ENCODE measurements around the gene LRIT2.

The LRIT2 gene

DNA sequence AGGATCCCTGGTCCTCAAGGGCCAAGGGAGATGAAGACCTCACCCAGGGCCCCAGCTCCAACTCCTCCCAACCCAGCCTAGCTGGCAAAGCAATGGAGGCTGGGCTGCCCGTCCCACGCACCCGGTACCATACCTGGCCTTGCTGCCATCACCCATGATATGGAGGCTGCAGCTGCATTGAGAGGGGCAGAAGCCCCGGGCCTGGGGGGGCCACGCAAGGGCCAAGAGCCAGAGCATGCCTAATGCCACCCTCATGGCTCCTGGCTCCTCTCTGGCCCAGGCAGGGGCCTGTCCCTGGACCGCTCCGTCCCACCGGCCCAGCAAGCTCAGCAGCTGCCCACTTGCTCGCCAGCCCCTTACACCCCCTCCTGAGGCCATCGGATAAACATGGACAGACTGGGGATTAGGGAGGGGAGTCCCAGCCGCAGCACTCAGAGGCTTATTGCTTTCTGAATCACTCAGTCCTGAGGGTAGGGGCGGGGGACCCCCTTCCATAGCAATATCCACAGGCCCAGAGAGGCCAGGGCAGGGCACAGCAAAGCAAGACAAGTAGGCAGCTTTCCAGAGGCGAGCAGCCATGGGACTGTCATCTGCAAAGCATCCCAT lies 15.9 kb upstream of the LRIT2 start, which contains the start of gene LRIT1:
TSS of gene LRIT1 (minus strand) at position 362 of the 606 bp plus-strand sequence. CDS start at position 255, 107 bp downstream.
- ATAC-seq, result no peak
- DNase-seq, result no peak

DNA sequence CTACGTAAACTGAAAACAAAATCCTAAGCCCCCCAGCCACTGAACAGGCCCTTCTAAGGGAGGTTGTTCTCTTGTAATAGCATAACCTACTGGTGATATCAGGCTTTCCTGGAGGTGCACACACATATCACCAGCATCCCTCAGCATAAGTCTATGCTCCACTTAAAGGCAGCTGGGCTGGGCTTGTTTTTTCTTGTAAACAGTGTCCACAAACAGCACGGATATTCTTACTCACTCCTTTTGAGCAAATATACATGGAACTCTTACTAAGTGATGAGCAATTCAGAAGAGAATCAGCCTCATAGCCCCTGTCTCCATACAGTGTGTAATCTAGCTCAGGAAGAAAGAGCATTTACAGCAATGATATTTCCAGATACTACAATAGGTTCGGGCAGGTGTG lies 13.6 kb upstream of the LRIT2 start:
- ATAC-seq, result no peak
- DNase-seq, result no peak

DNA sequence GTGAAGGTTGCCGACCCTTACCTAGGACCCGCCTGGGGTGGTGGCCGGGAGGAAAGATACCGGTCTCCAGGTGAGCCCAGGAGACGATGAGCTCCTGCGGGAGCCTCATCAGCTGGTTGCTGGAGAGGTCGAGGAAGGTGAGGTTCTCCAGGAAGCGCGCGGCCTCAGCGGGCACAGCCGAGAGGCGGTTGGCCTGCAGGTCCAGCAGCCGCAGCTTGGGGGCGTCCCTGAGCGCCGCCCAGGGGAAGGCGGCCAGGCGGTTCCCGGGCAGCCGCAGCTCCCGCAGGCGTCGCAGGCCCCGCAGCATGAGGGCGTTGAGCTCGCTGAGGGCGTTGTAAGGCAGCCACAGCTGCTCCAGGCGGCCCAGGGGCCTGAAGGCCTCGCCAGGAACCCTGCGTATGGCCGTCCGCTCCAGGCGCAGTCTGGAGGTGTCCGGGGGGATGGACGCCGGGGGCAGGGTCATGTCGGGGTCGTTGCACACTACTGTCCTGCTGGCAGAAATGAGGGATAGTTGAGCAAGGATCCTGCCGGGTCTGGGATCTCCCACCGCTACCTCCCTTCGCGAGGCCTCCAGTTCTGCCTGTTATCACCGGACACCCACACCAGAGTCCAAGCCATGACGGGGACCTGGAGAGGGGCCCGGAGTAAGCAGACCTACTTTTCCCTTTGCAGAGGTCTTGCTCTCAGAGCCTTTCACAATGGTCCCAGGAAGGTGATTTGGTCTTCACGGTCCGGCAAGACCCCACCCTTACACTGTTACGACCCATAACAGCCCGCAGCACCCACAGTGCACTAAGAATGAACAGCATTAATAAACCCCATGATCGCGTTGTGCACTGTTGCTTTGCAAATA lies 12.1 kb upstream of the LRIT2 start:
- ATAC-seq, result no peak
- peak; percentile 12 for DNase-seq

DNA sequence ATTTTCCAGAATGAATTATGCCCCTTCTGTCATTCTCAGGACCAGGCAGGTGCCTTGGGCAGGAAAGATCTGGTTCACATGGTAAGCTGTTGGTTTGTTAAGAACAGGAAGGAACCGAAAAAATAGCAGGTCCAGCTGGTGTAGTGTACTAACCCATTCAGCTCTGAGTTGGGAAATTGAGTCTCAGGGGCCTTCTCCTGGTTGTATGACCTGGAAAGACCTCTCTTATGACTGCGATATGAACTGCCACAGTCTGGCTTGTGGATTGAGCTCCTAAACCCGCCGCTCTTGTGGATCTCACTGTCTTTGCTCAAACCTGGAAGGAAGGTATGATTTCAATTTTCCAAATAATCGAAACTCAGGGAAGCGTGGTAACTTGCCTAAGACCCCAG lies 11.5 kb upstream of the LRIT2 start:
- DNase-seq, result no peak

DNA sequence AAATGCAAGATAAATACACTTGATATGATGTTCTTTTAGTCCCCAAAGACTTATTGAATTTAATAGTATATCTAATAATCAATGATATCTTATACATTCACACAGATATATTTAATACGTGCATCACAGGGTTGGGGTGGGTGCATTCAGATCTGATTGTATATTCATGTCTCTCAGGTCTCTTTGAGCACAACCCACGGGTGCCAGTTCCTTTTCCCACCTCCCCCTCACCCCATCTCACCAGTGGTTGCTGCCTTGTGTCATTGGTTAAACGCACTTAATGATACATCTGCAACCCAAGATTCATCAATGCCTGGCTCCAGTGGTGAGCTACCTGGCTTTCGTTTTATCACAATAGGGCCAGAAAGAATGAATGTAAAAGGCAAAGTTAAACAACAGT lies 9.8 kb upstream of the LRIT2 start:
- DNase-seq (no peak), ATAC-seq (no peak)

More for the DNA sequence above, 11.5 kb upstream of the LRIT2 start:
- no peak for ATAC-seq

DNA sequence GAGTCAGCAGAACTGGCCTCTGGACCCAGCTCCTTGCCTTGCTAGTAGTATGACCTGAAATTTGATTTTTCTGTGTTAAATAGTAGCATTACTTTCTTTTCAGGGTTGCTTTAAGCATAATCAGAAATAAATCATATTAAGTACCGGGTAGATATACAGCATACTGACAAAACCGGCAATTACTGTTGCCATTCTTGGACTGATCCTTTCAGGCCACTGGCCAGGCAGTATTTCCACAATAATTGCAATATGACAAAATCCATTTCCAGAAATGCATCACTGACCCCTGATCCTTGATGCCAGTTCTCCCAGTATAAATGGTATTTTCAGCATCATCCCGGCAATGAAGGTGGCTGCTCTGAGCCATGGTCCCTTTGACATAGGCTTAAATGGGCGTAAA lies 9.1 kb upstream of the LRIT2 start:
- ATAC-seq (no peak), DNase-seq (no peak)

DNA sequence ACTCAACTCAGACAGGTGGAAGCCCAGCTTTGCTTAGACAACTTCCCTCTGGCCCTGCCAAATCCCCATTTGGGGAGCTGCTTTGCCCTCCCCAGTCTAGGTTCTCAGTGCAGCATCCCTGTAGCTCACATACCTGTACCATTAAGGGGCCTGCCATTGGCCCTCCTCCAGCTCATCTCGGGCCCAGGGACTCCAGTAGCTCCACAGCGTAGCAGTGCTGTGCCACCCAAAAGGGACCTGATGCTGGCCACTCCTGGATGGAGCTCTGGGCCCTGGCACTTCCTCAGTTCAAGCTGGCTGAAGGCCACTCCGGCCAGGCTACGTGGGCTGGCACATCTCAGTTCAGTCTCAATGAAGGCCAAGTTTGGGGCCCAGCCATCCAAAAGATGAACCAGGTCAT lies 8.6 kb upstream of the LRIT2 start:
- DNase-seq, result no peak
- no peak for ATAC-seq

DNA sequence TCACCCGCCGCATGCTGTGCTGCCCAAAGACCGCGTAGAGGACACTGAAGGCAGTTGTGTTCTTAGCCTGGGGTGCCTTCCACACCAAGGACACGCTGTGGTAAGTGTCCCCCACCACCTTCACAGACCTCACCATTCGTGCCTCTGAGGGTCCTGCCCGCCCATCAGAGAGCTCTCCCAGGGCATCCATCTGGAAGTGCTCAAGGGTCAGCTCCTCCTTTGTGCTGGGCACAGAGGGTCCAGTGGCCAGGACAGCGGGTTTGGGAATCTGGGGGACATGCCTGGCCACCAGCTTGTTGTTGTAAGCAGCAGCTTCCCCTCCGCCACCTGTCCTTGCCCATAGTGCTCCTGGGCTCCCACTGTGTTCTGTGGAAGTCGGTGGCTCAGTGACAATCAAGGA lies 7.0 kb upstream of the LRIT2 start:
- no peak for DNase-seq
- no peak for ATAC-seq

DNA sequence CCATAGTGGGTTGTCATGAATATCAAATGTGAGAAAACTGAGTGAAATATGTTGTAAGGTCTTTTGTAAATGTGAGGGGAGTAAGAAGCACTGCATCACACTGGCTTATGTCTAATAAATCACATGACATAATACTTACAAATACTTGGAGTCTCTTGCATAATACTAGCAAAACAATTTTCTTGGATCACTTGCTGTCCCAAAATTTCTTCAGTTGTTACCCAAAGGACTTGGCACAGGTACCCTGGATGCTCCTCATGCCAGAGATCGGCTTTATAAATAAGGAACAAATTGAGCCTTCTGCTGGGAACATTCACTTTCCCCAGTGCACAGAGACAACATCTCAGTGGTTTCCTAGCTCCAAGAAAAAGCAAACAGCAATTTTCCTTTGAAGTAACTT lies 5.0 kb upstream of the LRIT2 start:
- DNase-seq, result no peak
- no peak for ATAC-seq

DNA sequence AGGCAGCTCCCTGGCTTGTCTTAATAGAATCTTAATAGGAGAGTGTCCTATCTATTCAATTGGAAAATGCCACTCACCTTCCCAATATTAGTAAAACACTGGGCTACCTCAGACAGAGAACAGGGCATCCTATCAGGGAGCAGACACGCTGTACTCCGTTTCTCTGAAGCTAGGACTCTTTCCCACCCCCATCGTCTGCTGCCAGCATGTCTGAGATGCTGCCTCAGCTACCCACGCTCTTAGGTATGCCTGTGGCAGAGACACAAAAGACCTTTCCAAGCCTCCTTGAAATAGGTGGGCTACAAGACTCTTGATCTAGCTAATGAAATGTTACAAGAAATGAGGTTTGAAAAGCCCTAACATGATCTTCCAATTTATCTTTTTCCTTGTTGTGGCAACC lies 2.5 kb upstream of the LRIT2 start:
- ATAC-seq, result no peak
- no peak for DNase-seq

DNA sequence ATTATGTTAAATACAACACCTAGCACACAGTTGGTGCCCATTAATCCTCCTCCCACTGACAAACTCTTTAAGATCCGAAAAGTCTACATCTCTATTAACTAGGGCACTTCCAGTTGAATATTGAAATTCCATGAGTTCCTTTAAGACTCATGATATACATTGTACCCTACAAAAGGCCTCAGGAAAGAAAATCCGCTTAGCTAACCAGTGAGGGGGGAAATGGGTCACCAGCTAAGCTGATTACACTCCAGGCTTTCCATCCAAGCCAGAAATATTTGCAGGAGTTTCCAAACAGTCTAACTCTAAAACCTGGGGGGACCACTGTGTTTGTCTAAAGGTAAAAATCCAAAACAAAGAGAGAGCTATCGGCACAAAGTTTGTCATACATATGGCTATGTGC lies 1.3 kb upstream of the LRIT2 start:
- ATAC-seq, result no peak

DNA sequence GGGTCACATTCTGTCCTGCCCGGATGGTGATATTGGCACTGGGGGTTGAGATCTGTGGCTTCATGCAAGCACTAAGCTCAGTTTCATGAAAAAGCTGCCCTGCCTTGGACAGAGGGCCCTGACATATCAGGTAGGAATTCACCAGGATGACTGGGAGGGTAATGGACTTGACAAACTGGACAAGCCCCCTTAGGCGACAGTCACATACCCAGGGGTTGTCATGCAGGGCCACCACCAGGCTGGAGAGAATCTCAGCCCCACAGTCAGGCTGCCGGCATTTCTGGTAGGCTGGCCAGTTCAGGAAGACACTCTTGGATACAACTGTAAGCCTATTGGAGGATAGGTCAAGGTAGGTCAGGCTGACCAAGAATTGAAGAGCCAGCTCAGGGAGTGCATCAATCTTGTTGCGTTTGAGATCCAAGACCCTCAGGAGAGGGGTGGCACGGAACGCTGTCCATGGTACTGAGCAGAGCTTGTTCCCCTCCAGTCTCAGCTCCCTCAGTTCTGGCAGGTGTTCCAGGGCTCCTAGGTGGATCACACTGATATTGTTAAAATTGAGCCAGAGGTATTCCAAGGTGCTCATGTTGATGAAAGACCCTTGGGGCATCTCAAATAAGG lies 824 bp downstream of the LRIT2 start:
- DNase-seq (no peak), ATAC-seq (no peak)

More for the DNA sequence above, 1.3 kb upstream of the LRIT2 start:
- no peak for DNase-seq

DNA sequence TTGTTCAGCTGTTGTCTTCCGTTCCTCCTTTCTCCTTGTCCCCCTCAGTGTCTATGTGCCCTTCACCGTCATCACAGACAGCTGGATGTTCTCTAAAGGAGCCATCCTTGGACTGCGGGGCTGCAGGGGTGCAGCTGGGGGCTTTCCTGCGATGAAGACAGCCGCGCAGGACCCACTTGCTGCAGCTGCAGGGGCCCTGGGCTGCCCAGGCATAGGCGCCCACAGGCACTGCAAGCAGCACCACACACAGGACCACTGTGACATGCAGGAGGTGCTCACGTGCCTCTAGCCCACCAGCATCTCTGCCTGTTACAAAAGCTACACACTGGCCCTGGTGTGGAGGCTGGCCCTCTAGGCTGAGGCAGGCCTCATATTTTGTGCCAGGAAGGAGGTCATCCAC lies 3.4 kb downstream of the LRIT2 start:
- ATAC-seq (no peak), DNase-seq (no peak)

DNA sequence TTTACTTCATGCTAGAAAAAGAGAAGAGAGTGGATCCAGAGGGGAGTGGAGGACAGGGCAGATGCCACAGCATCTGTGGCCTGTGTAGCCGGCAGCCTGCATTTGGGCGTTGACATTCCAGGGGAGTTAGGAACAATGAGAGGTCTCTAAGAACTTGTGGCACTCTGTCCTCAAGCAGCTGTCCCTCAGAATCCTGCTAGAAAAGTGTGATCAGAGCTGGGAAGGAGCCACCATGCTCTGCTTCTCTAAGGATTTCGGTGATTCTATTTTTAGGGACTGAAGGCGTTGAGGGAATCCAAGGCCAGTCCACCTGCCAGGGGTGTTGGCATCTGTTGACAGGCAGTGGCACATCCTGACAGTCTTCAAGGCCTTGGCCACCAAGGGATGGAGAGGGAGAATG lies 7.6 kb downstream of the LRIT2 start:
- no peak for ATAC-seq
- DNase-seq, result no peak

DNA sequence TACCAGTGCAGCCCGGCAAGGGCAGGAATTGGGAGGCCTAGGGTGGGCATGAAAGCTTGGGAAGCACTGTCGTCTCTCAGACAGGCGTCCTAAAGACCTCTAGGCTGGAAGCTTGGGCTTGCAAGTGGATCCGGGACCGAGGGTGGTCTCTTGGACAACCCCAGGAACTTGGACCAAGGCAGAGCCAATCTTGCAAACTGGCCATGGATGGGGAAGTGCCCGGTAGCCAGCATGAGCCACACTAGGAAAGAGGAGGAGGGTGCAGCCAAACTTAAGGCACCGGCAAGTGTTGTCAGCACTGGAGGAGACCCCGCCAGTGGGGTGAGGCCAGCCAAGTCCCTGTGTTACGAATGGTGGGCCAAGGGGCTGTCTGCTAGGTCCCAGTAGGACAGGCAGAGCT lies 8.5 kb downstream of the LRIT2 start:
- no peak for ATAC-seq
- no peak for DNase-seq

DNA sequence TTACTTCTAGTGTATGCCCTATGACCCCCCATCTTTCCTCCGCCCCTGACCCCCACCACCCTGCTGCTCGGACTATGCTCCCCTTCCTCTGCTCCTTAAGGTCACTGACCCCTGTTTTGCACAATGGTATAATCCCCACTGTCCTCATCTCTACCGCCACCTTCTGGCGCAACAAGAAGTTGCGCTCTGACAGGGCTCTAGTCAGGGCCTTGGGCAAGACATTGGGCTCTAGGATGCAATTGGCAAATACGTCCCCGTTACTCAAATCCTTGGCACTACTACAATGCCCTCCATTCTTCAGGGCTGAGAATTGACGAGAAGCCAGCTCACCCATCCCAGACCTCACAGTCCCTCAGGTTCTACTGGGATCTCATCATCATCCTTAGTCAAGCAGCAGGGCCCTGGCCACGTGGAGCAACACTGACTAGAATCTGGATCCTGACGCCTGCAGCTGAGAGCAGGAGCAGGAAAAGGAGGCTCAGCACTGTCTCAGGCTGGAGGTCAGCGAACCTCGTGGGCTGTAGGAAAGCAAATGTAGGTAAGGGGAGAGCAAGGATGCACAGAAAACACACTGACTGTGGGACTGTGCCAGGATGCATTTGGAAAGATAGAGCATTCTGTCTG lies 10.6 kb downstream of the LRIT2 start:
- ATAC-seq (peak; percentile 45), DNase-seq (peak; percentile 46)

DNA sequence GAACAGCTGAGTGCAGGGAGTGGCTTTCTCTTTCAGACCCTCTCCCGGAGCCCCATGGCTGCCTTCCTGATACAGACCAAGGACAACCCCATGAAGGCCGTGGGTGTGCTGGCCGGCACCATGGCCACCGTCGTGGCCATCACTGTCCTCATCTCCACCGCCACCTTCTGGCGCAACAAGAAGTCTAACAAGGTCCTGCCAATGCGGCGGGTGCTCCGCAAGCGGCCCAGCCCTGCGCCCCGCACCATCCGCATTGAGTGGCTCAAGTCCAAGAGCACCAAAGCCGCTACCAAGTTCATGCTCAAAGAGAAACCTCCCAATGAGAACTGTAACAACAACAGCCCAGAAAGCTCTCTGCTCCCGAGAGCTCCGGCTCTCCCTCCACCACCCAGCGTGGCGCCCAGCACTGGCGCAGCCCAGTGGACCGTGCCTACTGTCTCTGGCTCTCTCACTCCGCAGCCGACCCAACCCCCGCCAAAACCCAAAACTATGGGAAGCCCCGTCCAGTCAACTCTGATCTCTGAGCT lies 11.2 kb downstream of the LRIT2 start:
- ATAC-seq (no peak), DNase-seq (no peak)

DNA sequence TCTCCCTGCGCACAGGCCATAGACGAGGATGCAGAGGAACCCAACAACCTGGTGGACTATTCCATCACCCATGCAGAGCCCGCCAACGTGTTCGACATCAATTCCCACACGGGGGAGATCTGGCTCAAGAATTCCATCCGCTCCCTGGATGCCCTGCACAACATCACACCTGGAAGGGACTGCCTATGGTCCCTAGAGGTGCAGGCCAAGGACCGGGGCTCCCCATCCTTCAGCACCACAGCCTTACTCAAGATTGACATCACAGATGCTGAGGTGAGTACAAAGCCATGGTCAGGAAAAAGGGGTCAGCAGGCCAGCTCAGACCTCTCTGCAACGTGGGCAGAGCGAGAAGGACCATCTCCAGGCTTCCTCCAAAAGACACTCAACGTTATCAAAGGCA lies 12.3 kb downstream of the LRIT2 start:
- no peak for DNase-seq
- no peak for ATAC-seq

DNA sequence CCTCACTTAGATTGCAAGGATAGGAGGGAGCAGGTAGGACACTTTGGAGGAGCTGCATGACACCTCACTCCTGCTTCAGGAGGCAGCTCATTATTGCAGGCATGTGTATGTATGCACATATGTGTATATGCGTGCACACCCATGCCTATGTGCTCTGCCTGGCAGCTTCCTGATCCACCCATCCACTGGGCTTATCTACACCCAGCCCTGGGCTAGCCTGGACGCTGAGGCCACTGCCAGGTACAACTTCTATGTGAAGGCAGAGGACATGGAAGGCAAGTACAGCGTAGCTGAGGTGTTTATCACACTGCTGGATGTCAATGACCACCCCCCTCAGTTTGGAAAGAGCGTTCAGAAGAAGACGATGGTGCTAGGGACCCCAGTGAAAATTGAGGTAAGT lies 13.3 kb downstream of the LRIT2 start:
- ATAC-seq, result no peak
- DNase-seq, result no peak

DNA sequence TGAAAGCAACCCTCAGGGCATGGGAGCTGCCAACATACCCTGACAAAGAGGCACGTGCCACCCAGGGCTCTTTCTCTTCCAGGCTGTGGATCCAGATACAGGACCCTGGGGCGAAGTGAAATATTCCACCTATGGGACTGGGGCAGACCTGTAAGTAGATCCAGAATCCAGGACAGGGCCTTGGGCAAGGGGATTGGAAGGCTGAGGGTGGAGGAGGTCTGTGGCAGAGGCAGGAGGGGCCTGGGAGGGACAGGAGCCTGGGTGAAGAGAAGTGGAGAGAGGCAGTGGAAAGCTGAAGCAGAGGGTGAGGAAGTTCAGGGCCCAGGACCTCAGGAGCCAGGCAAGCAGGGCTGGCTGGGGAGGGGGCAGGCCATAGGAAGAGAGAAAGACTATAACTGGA lies 13.8 kb downstream of the LRIT2 start:
- ATAC-seq, result no peak
- no peak for DNase-seq

DNA sequence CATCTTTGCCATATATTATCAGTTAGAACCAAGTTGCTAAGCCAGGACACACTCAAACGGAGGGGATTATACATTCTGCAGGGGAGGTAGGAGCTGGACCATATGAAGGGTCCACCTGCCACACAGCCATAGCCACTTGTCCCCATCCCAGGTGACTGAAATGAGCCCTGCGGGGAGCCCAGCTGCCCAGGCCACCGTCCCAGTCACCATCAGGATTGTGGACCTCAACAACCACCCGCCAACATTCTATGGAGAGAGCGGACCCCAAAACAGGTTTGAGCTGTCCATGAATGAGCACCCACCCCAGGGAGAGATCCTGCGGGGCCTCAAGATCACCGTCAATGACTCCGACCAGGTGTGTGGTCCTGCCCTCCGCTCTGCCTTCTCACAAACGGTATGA lies 17.3 kb downstream of the LRIT2 start:
- no peak for ATAC-seq
- DNase-seq, result no peak

DNA sequence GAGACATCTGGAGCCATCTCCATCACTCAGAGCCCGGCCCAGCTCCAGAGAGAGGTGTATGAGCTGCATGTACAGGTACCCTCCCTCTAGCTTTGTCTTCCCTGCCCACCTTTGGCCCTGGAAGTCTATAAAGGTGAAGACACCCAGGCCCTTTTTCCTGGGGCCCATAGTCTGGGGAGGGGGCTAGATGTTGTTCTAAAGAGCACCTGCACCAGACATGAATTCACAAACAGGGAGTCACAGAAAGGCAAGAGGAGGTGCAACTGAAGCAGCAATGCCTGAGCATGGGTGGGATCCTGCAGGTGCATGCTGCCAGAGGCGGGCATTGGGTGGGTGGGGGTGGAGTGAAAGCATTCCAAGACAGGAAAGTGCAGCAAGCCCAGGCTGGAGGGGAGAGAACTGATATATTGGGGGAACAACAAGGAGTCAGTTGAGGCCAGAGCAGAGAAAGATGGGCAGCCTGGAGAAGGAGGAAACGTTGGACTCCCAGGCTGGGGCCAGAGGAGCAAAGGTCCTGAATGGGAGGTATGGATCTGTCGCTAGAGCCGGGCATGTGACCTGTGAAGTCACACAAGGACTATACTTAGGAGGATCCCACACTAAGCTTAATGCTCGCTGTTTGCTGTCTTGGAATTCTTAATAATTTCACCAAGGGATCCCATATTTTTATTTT lies 19.4 kb downstream of the LRIT2 start:
- ATAC-seq (no peak), DNase-seq (no peak)

Measured in stimulated activated naive CD8-positive, alpha-beta T cell treated with anti-CD3 and anti-CD28 coated beads, Interleukin-15, Interleukin-2, amounts not matched to agents 100 U/mL and 50 U/mL, for 24 hours (primary cell).